HG03432 (cell line): ENCODE measurements around the gene GRHPR.
A peak's percentile ranks its signal among the peaks of the same experiment; 100 is the strongest.
"Not testable (repeated sequence)": the region's sequence is repeated elsewhere in the genome, so short reads cannot be mapped to it uniquely, and the experiment has no call there.

Source experiments
- ATAC-seq: cut with Tn5 transposase; IDR thresholded peaks from one replicate; pipeline ENCODE4 v1.9.1; 2021; ENCODE audit warnings: mild to moderate bottlenecking, moderate library complexity; ENCODE audit not compliant: unreplicated experiment

Gene GRHPR

DNA sequence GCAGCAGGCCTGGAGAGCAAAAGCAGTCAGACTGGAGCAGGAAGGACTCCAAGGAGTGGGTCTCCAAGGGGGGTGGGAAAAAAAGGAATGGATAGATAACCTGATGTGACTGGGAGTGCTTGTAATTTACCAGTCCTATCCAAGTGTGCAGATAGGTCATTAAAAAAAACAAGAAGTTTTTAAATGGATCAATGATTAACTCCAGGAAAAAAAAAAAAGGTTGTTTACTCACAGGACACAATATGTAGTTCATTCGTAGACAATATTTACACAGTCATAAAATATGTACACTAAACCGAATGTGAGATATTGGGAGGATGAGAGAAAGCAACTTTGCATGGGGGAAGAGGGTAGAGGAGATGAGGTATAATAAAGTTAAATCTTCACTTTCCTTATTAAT lies 22.4 kb downstream of the GRHPR start:
- ATAC-seq = no peak

DNA sequence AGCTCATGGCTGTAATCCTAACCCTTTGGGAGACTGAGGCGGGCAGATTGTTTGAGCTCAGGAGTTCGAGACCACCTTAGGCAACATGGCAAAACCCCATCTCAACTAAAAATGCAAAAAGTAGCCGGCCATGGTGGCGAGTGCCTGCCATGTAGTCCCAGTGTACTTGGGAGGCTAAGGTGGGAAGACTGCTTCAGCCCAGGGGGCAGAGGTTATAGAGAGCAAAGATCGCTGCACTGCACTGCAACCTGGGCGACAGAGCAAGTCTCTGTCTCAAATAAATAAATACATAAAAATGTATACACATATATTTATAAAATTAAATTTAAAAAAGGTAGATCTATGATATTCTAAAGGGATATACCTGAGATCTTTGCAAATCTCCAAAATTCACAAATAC lies 23.3 kb downstream of the GRHPR start:
- no peak for ATAC-seq

DNA sequence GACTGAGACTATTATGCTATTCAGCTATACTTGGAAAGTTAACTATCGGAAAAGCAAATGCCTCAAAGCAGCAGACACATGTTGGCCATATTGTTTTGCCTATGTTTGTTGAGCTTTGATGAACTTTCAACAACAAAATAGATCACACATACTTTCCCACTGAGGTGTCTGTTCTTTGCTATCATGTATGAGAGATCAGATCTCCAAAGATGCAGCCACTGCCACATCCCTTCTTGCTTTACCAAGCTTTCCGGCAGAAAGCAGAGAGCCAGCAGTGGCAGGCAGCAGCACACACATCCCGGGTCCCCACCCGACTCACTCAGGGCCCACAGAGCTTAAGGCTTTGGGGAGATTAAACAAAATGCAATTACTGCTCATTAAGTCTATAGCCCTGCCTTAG lies 23.9 kb downstream of the GRHPR start:
- no peak for ATAC-seq

DNA sequence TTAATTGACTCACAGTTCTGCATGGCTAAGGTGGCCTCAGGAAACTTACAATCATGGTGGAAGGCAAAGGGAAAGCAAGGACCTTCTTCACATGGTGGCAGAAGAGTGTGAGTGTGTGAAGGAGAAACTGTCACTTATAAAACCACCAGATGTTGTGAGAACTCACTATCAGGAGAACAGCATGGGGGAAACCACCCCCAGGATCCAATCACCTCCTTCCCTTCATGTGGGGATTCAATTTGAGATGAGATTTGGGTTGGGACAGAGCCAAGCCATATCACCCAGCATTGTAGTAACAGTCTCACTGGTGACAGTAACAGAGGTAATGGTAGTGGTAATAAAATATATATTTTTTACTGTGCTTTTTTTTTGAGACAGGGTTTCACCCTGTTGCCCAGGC lies 24.6 kb downstream of the GRHPR start:
- ATAC-seq = no peak

DNA sequence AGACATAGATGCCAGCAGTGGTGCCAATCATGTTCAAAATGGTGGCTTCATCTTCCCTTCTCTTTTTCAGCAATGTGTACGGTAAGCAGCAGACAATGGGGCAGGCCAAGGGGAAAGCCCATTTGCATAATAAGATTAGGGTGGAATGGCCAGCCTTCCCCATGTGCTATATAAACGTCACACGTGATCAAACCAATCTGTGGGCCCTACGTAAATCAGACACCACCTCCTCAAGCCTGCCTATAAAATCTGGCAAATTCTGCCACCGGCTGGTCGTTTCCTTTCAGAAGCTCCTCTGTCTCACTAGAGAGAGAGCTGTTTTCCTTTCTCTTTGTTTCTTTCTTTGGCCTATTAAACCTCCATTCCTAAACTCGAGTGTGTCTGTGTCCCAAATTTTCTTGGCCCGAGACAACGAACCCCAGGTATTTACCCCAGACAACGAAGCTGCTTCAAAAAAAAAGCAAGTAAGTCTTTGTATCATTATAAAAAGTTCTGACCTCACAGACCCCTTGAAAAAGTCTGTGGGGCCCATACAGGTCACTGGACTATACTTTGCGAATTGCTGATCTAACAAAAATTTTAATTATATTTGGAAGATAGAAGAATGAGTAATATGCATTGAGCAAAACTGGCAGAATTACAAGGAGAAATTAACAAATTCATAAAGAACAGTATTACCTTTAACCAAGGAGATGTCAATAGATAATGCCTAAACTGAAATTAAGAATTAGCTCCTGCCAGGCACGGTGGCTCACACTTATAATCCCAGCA lies 27.6 kb downstream of the GRHPR start:
- ATAC-seq = no peak

DNA sequence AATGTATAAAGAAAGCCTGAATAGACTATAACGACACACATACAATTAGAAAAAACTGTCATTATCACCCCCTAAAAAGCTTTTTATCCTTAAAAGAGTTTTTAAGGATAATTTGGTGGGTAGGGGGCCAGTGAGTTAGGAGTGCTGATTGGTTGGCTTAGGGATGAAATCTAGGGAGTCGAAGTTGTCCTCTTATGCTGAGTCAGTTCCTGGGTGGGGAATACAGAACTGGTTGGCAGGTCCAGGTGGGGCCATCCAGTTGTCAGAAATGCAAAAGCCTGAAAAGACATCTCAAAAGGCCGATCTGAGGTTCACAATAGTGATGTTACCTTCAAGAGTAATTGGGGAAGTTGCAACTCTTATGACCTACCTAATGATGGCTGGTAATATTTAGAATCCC lies 29.1 kb downstream of the GRHPR start:
- ATAC-seq = no peak

DNA sequence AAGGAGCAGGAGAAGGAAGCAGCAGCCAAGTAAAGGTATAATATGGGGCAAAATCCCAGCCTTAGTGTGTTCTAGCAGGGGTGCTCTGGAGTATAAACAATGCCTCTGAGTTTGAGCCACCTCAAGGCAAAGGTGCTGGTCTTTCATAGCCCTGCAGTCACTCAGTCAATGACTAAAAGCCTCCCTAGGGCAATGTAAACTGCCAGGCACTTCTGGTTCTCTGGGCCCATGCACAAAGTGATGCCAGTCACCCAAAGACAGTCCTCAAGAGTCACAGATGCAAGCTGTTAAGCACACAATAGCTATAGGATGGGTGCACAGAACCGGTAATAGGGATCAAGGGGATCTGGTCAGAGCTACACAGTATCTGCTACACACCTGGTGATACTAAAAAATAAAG lies 30.1 kb downstream of the GRHPR start:
- ATAC-seq = no peak

DNA sequence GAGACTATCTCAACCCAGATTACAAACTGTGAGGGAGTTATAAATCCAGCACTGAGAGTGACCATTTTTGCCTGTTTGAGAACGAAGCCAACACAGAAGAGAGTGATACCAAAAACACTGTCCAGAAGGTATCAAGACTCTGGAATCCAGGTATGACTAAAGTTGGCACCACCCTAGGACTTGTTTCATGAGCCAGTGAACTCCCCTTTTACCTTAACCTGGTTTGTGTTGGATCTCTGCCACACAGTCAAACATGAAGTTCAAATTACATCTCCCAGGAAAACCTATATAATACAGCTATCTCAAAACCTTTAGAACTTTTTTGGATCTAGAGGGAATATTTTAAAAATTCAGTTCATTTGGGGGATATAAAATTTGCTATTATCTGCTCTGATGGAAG lies 31.3 kb downstream of the GRHPR start:
- no peak for ATAC-seq

DNA sequence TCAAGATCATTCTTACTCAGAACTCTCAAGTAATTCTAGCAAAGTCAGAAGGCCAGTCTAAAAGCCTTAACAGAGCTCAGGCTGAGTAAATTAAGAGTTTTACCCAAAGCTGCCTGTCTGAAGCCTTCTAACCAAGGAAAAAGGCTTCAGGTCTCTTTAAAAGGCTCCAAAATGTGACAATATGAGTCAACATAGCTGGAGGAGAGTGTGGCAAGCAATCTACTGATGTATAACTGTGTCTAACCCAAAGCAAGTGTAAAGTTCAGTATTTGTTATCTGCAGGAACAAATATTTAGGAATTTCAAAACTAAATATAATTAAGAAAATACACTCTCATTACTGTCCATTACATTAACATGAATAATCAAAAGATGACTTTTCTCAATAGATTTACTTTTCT lies 31.7 kb downstream of the GRHPR start:
- no peak for ATAC-seq

DNA sequence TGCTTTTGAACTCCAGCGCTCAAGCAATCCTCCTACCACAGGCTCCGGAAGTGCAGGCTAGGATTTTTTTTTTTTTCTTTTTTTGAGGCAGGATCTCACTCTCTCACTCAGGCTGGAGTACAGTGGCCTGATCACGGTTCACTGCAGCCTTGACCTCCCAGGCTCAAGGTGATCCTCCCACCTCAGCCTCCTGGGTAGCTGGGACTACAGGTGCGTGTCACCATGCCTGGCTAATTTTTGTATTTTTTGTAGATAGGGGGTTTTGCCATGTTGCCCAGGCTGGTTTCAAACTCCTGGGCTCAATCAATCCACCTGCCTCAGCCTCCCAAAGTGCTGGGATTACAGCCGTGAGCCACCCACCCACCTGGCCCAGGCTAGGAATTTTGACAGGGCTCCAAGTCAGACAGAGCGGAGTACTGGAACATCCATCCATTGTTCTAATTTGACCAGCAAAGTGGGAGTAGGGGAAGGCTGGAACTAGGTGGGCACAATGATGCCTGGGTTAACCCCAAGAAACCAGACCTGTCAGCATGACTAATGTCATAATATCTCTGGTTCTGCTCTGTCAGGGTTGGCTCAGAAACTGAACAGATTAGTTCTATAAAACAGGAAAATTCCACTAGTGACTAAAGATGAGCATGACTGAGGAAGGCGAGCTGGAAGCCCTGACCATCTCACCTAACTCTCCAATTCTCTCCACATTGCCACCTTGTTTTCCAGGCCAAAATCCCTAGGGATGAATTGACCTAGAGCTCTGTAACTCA lies 33.6 kb downstream of the GRHPR start:
- no peak for ATAC-seq

DNA sequence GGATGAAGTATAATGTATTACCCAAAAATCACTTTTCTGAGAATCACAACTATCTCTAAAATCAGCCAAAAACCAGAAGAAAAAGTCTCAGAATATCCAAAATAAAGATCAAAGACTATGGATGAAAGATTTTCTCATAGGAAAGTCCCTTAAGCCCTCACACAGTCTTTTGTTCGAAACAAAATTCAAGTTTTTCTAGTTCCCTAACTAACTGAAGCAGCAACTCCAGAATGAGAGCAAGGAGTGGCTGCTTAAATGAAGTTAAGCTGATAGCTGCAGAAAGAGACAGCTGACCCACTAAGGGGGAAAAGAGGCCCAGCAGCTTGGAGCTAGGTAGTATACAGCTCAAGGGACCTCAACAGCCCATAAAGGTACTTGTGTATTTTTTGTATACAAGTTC lies 34.3 kb downstream of the GRHPR start:
- ATAC-seq = no peak

DNA sequence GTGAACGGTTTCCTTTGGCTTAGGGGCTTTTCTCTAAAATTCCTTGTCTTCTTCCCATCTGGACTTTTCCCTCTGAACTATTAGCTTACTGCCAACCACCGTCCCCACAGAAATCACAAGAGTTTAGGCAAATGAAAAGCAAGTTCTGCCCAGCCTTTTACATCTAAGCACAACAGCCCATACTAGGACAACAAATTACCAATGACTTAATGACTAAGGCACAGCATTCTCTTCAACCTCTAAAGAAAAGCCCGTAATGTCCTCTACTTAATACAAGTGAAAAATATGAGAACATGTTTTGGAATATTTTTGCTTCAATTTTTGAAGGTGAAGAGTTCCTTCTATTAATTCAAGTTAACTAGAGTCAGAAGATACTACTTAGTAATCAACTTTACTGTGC lies 41.5 kb downstream of the GRHPR start:
- no peak for ATAC-seq

DNA sequence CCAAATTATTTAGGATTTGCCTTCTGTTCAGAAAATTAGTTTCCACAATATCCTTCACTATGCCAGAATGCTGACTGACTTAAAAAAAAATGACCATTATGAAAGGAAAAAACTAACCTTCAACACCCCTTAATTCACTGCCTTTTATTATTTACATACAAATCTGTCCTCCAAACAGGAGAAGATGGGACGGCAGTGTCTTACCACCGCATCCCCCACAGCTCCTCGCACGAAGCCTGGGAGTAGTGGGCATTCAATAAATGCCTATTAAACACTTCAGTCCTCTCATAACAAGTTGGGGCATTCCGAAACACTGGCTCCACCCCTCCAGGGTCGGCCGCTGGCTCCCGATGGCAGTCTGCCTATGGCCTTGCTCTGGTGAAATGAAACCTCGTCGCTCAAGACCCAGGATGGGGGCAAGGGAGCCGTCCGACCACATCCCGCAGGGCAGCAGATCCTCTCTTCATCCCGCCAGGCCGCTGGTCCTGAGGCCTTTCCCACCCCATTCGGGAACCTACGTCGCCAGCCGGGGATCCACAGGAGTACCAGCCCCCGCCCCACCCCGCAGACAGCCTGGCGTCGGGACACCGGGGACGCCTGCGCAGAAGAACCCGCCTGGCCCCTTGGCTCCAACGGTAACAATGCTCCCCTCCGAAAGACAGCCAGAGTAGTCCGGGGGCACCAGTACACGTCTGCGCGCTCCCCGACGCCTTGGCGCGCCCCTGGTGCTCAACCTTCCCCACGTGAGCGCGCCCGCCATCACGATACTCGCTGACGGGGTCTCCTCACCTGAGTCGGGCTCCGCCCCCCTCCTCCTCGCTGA lies 42.1 kb downstream of the GRHPR start:
- ATAC-seq = peak; percentile 46

DNA sequence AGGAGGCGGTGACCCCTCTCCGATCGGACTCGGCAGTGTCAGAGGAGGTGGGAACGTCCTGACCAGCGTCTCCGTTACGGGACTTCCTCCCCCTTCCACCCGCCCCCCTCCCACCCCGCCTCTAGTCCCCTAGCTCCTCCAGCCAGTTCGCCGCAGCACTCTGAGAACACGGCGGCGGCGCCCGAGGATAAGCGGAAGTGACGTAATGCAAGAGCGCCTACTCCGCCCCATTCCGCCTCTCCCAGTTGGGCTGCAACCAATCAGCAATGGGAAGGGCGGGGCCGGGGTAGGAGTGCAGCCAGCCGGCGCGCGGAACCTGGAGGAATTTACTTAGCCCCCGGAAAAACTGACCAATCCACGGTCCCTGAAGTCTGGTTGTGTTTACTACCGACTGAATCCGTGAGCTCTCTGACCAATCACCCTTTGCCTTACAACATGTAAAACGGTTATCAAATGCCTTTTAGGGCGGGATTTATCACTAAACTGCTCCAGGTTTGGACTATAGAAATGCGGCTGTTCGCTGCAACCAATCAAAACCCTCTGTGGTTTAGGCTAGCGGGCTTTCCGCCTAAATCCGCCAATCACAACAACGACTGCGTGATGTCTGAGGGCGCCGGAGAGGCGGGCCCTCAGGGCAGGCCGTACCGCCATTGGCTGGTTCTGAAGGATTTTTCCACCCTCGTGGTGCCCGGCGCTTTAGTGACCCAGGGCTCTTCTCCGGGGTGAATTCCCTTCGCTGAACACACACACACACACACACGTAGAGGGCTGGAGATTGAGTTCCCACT lies 42.9 kb downstream of the GRHPR start, which contains the start of gene ZBTB5:
Gene ZBTB5, minus strand, starts transcription at position 202 of the 788 bp plus-strand sequence. CDS start 22,899 bp downstream, outside the sequence.
- peak; percentile 79 for ATAC-seq

DNA sequence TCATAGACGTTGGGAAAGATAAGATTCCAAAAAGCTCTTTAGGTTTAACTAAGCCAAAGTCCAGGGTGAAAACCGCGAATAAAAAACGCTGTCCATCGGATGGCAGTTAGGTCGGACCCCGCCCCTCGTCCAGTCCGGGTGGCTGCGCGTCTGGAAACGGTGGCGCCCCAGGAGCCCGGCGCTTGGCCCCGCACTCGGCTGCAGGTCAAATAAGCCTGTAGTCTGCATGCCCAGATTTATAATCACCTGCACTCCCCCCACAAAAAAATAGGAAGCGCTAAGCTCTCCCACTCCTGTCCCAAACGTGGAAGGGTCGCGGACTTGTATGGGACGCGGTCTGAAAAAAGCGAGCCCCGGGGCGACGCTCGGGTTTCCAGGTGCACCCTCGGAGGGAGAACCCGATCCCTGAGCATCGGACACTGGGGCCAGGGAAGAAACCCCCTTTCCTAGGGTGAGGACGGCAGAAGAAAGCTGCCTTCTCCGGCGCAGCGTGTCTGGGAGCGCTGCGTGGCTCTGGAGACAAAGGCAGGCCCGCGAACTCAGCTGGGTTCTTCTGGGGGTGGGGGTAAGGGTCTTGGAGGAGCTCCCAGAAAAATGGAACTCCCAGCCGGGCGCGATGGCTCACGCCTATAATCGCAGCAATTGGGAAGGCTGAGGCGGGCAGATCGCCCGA lies 43.7 kb downstream of the GRHPR start:
- ATAC-seq = peak; percentile 14

DNA sequence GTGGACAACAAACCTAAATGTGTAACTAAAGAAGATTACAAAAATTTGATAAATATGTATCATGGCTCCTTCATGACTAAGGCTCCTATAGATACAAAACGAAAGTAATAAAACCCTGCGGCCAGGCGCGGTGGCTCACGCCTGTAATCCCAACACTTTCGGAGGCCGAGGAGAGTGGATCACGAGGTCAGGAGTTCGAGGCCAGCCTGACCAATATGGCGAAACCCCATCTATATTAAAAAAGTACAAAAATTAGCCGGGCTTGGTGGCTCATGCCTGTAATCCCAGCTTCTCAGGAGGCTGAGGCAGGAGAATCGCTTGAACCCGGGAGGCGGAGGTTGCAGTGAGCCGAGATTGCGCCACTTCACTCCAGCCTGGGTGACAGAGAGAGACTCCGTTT lies 45.0 kb downstream of the GRHPR start:
- not testable (repeated sequence) for ATAC-seq

DNA sequence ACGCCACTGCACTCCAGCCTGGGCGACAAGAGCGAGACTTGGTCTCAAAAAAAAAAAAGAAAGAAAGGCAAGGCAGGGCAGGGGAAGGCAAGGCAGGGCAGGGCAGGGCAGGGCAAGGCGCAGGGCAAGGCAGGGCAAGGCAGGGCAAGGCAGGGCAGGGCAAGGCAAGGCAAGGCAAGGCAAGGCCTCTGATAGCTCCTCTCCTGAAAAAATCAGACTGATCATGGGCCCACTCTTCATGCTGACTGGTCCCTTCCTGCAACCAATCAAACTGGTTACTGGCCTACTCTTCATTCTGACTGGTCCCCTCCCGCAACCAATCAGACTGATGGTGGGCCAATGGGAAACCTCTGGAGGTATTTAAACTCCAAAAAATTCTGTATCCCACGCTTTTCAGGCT lies 46.1 kb downstream of the GRHPR start:
- no peak for ATAC-seq

DNA sequence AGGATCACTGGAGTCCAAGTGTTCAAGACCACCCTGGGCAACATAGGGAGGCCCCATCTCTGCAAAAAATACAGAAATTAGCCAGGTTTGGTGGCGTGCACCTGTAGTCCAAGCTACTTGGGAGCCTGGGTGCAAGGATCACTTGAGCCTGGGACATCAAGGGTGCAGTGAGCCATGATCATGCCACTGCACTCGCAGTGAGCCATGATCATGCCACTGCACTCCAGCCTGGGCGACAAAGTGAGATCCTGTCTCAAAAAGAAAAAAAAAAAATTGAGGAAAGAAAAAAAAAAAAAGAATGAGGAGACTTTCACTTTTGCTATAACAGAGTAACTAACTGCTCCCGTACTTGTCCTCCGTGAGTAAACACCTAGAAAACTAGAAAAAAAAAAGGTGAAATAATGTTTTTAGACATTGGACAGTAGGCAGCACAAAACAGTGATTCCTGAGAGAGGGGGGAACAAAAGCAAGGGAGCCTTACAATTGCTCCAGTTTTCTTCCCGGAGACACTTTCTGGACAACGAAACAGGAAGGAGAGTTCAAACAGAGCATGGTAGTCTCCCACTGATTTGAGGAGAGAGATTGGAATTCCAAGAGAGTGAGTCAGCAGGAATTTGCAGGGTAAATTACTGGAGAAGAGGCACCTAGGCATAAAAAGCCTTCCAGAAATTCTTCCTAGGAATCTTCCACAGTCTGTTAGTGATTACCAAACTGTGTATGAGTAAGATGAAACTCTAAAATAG lies 49.6 kb downstream of the GRHPR start:
- no peak for ATAC-seq

DNA sequence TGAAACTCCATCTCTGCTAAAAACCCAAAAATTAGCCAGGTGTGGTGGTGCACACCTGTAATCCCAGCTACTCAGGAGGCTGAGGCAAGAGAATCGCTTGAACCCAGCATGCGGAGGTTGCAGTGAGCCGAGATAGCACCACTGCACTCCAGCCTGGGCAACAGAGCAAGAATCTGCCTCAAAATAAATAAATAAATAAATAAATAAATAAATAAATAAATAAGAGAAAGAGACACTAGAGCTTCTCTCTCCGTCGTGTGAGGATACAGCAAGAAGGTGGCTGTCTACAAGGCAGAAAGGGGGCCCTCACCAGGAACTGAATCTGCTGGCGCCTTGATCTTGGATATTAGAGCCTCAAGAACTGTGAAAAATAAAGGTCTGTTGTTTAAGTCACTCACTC lies 51.5 kb downstream of the GRHPR start:
- not testable (repeated sequence) for ATAC-seq
